WI38 (cell line): ENCODE measurements around the gene THOC2.

Experiments
- H3K4me3 ChIP-seq: 2 replicates; pipeline ENCODE4 v1.5.1; 2011; ENCODE audit warnings: low read depth, mild to moderate bottlenecking, control low read depth, low read length
- CTCF ChIP-seq: IDR thresholded peaks from 2 replicates; pipeline ENCODE4 v1.5.1; 2012; ENCODE audit warnings: low read depth, mild to moderate bottlenecking, control low read depth, low read length

THOC2 gene

DNA sequence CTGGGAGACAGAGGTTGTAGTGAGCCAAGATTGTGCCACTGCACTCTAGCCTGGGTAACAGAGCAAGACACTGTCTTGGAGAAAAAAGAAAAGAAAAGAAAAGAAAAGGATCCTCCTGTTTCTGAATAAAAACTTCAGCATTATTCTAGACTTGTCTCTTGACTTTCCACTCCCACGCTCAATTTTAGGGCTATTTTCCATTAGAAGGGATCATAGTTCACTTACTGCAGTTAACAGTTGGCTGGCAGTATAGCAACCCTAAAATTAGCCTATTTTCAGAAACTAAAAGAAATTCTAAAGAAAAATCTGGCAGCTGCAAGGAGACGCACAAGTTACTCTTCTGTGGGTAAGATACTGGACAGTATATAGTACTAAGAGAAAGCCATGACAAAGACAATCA is 28.1 kb downstream of the THOC2 start:
- TF ChIP-seq CTCF = no peak
- H3K4me3 ChIP-seq = no peak overlapping the region

- TF ChIP-seq CTCF = no peak
- H3K4me3 ChIP-seq = no peak overlapping the region
Observed at GRCh38 chrX:123698979-123699520, 33.8 kb downstream of the THOC2 start.

DNA sequence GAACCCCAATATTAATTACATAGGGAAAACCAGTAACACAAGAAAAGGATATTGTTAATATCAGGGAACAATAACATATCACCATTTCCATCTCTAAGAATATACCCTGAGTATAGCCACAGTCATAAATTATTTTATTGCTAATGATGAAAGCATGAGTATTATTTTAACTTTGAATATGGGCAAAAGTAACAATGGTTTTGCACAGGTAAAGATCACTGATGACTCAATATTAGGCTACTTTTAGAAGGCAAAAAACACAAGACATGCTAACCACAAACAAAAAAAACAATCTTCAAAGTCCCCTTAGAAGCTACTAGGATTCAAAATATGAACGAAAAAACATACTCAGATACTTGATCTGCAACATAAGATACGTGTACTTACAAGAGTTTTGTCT is 36.5 kb downstream of the THOC2 start:
- no peak overlapping the region for H3K4me3 ChIP-seq
- no peak for TF ChIP-seq CTCF

DNA sequence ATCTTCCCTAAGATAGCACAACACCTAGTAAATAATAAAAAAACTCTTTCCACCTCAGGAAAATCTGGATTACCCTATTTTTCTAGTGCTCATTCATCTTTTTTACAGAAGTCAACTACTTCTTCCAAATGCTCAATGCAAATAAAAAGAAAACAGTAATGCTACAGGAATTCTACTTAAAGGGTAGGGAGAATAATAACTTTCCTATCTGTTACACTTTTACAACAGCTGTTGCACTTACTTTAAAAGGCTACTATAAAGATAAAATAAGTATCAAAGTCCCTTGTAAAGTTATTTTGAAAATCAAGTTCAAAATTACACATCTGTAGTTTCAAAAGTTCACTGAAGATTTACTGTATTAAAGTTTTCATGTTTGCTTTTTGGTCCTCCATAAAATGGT is 37.6 kb downstream of the THOC2 start:
- no peak overlapping the region for H3K4me3 ChIP-seq
- TF ChIP-seq CTCF = no peak

DNA sequence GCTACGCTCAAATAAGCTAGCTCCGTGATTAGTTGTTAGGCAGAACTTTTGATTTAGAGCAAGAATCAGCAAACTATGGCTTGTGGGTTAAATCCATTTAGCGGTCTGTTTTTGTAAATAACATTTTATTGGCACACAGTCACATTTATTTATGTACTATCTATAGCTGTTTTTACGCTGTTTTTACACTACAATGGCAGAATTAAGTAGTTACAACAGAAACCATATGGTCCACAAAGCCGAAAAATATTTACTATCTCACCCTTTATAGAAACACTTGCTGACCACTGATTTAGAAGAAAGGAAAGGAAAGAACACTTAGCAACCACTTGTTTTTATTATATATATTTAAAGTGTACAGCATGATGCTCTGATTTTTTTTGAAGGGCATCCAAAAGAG is 41.1 kb downstream of the THOC2 start:
- no peak for TF ChIP-seq CTCF
- H3K4me3 ChIP-seq = no peak overlapping the region

GRCh38 chrX:123688524-123688923 is 44.3 kb downstream of the THOC2 start:
- no peak for TF ChIP-seq CTCF
- H3K4me3 ChIP-seq = no peak overlapping the region

- no peak for TF ChIP-seq CTCF
- H3K4me3 ChIP-seq = no peak overlapping the region
Observed at GRCh38 chrX:123685232-123685631, 47.6 kb downstream of the THOC2 start.
